K562 (cell line): Measurements from ENCODE around the gene MVP. TPM values are rescaled to one million over a fixed set of nuclear protein-coding genes. Genes with fewer than 3 reads are reported as not detected.

Experiments
- ASH1L ChIP-seq: fragments of 450-650 bp; IDR thresholded peaks from 2 replicates; pipeline ENCODE4 v1.6.1; 2018; ENCODE audit warnings: borderline replicate concordance, mild to moderate bottlenecking, low read depth; ENCODE audit not compliant: partially characterized antibody
- CHD4 ChIP-seq: fragments of 200-600 bp; sonication (generic); IDR thresholded peaks from 3 replicates; pipeline ENCODE4 v1.6.1; 2012; ENCODE audit warnings: low read depth, mild to moderate bottlenecking, mixed read lengths, low read length, inconsistent platforms; ENCODE audit not compliant: insufficient read depth, insufficient replicate concordance, poor library complexity, severe bottlenecking
- CUX1 ChIP-seq: fragments of 200-800 bp; sonication (Bioruptor generic); IDR thresholded peaks from 2 replicates; pipeline ENCODE4 v1.6.1; 2016; ENCODE audit warnings: missing genetic modification characterization, missing compliant biosample characterization
- MEIS2 ChIP-seq: fragments of 450-650 bp; IDR thresholded peaks from 2 replicates; pipeline ENCODE4 v1.6.1; 2014; ENCODE audit warnings: mild to moderate bottlenecking; ENCODE audit not compliant: partially characterized antibody
- NR1H2 ChIP-seq: sonication (generic); formaldehyde crosslinking; IDR thresholded peaks from 2 replicates; pipeline ENCODE4 v1.4.0; 2020; ENCODE audit warnings: mild to moderate bottlenecking, missing genetic modification reagents
- NR2F6 ChIP-seq: fragments of 450-650 bp; formaldehyde crosslinking; IDR thresholded peaks from 2 replicates; pipeline ENCODE4 v1.4.0; 2020; ENCODE audit warnings: mild to moderate bottlenecking
- SOX6 ChIP-seq: fragments of 450-650 bp; IDR thresholded peaks from 2 replicates; pipeline ENCODE4 v1.6.1; 2014; ENCODE audit warnings: mild to moderate bottlenecking
- TCF3 ChIP-seq: sonication (generic); formaldehyde crosslinking; IDR thresholded peaks from 2 replicates; pipeline ENCODE4 v1.4.0; 2020; ENCODE audit warnings: mild to moderate bottlenecking, missing genetic modification reagents
- XRCC5 ChIP-seq: fragments of 200-400 bp; formaldehyde crosslinking; IDR thresholded peaks from 2 replicates; pipeline ENCODE4 v1.6.1; 2017; ENCODE audit warnings: low read depth, mild to moderate bottlenecking, low read length
- ZNF780A ChIP-seq: fragments of 250-450 bp; sonication (Bioruptor Pico); IDR thresholded peaks from 2 replicates; pipeline ENCODE4 v1.5.0; 2021; ENCODE audit warnings: mild to moderate bottlenecking
- polyA plus RNA-seq, 8 experiments: library from polyadenylated mRNA; depleted of rRNA in 4 of 8; stranded (reverse) in 5 of 8; unstranded in 3 of 8; fragments of >200 nt; fragmentation: Nextera tagmentation in 2 of 8; fragmentation: Illumina TruSeq in 1 of 8; extraction: Ambion mirVana in 2 of 8; extraction: Trizol in 1 of 8; gene quantifications; 2 replicates each; pipeline versions ENCODE4 v1.2.1 to v1.2.3, GENCODE V29; 2011 to 2014; ENCODE audit warnings: inconsistent platforms in 1 of 8, missing spikeins in 1 of 8
- total RNA-seq, 7 experiments: library from RNA; depleted of rRNA in 6 of 7; stranded (reverse); fragments of >200 nt in 6 of 7; fragmentation: Illumina TruSeq in 2 of 7; extraction: Trizol in 2 of 7; gene quantifications; 2 replicates each; pipeline versions ENCODE4 v1.2.1 to v1.2.3, GENCODE V29; 2011 to 2021; ENCODE audit warnings: low replicate concordance in 1 of 7

The MVP gene
- total and polyA plus RNA-seq, 9 of the 15 experiments (the other 6 are each of a cell fraction or from before 2014, with no cell fraction given): 0.39 to 1.9 (median 0.76) TPM; not detected in 2

- TF ChIP-seq XRCC5 (peak; percentile 90), CUX1 (CRISPR knock-in tag) (no peak), ZNF780A (no peak), NR2F6 (CRISPR knock-in tag) (0 out of 2 replicates have a peak, but pooled peaks have one; percentile 31), TCF3 (CRISPR knock-in tag) (peak; percentile 4; the same call in 1 of the 2 replicates), NR1H2 (peak; percentile 95; the same call in 1 of the 2 replicates), SOX6 (peak; percentile 53; the same call in 1 of the 2 replicates), ASH1L (no peak), CHD4 (no peak), MEIS2 (peak; percentile 93)
Observed at GRCh38 chr16:29790183-29790948, 29.9 kb upstream of the MVP start, which contains the start of gene KIF22 (continued).
